HG03060 (cell line): Measurements from ENCODE around the gene PPT1.
"Not testable (repeated sequence)": the region's sequence is repeated elsewhere in the genome, so short reads cannot be mapped to it uniquely, and the experiment has no call there.

Experiments
- ATAC-seq: cut with Tn5 transposase; IDR thresholded peaks from one replicate; pipeline ENCODE4 v1.9.1; 2021; ENCODE audit warnings: low read depth, moderate number of reproducible peaks; ENCODE audit not compliant: unreplicated experiment

The PPT1 gene

GRCh38 chr1:40057310-40058030 lies 39.6 kb downstream of the PPT1 start:
- ATAC-seq, result no peak

- no peak for ATAC-seq
These were observed 40.3 kb downstream of the PPT1 start for GRCh38 chr1:40056519-40057309.

- no peak for ATAC-seq
These were observed 43.7 kb downstream of the PPT1 start for GRCh38 chr1:40053138-40053887.

GRCh38 chr1:40050863-40051262 lies 46.2 kb downstream of the PPT1 start:
- ATAC-seq, result no peak

- ATAC-seq, result no peak
These were observed 47.3 kb downstream of the PPT1 start for GRCh38 chr1:40049725-40050124.

- no peak for ATAC-seq
These were observed 49.3 kb downstream of the PPT1 start for GRCh38 chr1:40047769-40048168.

GRCh38 chr1:40047276-40047675 lies 49.8 kb downstream of the PPT1 start:
- ATAC-seq, result no peak

GRCh38 chr1:40045766-40046165 lies 51.3 kb downstream of the PPT1 start:
- no peak for ATAC-seq

GRCh38 chr1:40045182-40045581 lies 51.9 kb downstream of the PPT1 start:
- no peak for ATAC-seq

GRCh38 chr1:40044110-40044509 lies 52.9 kb downstream of the PPT1 start:
- ATAC-seq, result no peak

GRCh38 chr1:40042341-40042740 lies 54.7 kb downstream of the PPT1 start:
- no peak for ATAC-seq

GRCh38 chr1:40041466-40041838 lies 55.6 kb downstream of the PPT1 start:
- no peak for ATAC-seq

GRCh38 chr1:40040511-40041465 lies 56.3 kb downstream of the PPT1 start, which contains the start of gene CAP1:
TSS of gene CAP1 (plus strand) at chr1:40040729. CDS start at chr1:40059347, 18,618 bp downstream.
- ATAC-seq, result peak; percentile 63

- ATAC-seq, result peak; percentile 33
These were observed 57.1 kb downstream of the PPT1 start for GRCh38 chr1:40039757-40040510.

- ATAC-seq, result peak; percentile 3
These were observed 57.8 kb downstream of the PPT1 start for GRCh38 chr1:40039245-40039756.

GRCh38 chr1:40038697-40039096 lies 58.4 kb downstream of the PPT1 start:
- no peak for ATAC-seq

GRCh38 chr1:40037254-40037653 lies 59.8 kb downstream of the PPT1 start:
- ATAC-seq, result not testable (repeated sequence)

GRCh38 chr1:40036574-40036973 lies 60.5 kb downstream of the PPT1 start:
- no peak for ATAC-seq

- no peak for ATAC-seq
These were observed 62.2 kb downstream of the PPT1 start for GRCh38 chr1:40034869-40035268.
